HL-60 (cell line): ENCODE measurements around the gene SMARCAL1.

Experiments used
- DNase-seq, 2 experiments: peaks; one replicate each; pipeline ENCODE4 v3.0.0-alpha.2; 2010 to 2020; ENCODE audit warnings: low read depth in 1 of 2, low spot score in 1 of 2
- H3K27ac ChIP-seq: fragments of 250-450 bp; sonication (Bioruptor Pico); replicated peaks from 2 replicates; pipeline ENCODE4 v1.5.1; 2020; ENCODE audit warnings: mild to moderate bottlenecking, moderate library complexity
- H3K27me3 ChIP-seq: fragments of 250-450 bp; sonication (Bioruptor Pico); 2 replicates; pipeline ENCODE4 v1.5.1; 2021; ENCODE audit warnings: mild to moderate bottlenecking, moderate library complexity; ENCODE audit not compliant: insufficient read depth, poor library complexity, severe bottlenecking
- H3K4me3 ChIP-seq: replicated peaks from 2 replicates; pipeline ENCODE4 v1.5.1; 2011; ENCODE audit warnings: mild to moderate bottlenecking, control low read depth, low read length; ENCODE audit not compliant: insufficient read depth
- GABPA ChIP-seq: IDR thresholded peaks from 2 replicates; pipeline ENCODE4 v1.6.1; 2012; ENCODE audit warnings: low read depth
- POLR2AphosphoS5 ChIP-seq: IDR thresholded peaks from 2 replicates; pipeline ENCODE4 v1.6.1; 2012; ENCODE audit warnings: low read depth
- SPI1 ChIP-seq: IDR thresholded peaks from 2 replicates; pipeline ENCODE4 v1.6.1; 2012; ENCODE audit warnings: low read depth, mild to moderate bottlenecking, borderline replicate concordance
- TF ChIP-seq, protein P1 (sequence below): IDR thresholded peaks from one replicate; pipeline ENCODE4 v1.5.1; 2011; ENCODE audit warnings: low read length, control low read depth, inconsistent platforms; ENCODE audit not compliant: insufficient read depth
- TF ChIP-seq, protein P2 (sequence below): IDR thresholded peaks from 2 replicates; pipeline ENCODE4 v1.6.1; 2012; ENCODE audit warnings: low read depth; ENCODE audit not compliant: insufficient replicate concordance

SMARCAL1 gene

DNA sequence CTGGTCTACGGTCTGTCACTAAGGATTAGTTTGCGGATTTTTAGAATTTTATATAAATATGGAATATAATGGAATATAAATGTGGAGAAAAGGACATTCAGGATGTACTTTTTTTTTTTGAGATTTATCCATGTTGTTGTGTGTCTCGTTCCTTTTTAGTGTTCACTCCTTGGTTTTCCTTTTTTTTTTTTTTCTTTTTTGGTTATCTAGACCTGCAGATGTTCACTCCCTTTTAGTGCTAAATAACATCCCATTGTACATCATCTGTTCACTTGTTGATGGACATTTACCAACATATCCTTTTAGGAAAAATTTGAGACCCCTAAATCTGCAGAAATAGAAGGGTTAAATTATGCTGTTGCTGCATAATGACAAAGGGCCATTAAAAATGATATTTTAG lies 60.9 kb downstream of the SMARCAL1 start:
- Histone ChIP-seq H3K4me3 (no peak overlapping the region), H3K27ac (no peak overlapping the region), H3K27me3 (no peaks in the 10 kb centered on the region)
- no peak for DNase-seq
- TF ChIP-seq, protein P1, sequence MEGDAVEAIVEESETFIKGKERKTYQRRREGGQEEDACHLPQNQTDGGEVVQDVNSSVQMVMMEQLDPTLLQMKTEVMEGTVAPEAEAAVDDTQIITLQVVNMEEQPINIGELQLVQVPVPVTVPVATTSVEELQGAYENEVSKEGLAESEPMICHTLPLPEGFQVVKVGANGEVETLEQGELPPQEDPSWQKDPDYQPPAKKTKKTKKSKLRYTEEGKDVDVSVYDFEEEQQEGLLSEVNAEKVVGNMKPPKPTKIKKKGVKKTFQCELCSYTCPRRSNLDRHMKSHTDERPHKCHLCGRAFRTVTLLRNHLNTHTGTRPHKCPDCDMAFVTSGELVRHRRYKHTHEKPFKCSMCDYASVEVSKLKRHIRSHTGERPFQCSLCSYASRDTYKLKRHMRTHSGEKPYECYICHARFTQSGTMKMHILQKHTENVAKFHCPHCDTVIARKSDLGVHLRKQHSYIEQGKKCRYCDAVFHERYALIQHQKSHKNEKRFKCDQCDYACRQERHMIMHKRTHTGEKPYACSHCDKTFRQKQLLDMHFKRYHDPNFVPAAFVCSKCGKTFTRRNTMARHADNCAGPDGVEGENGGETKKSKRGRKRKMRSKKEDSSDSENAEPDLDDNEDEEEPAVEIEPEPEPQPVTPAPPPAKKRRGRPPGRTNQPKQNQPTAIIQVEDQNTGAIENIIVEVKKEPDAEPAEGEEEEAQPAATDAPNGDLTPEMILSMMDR: no peak
- TF ChIP-seq GABPA (no peak), POLR2AphosphoS5 (no peak), SPI1 (no peak)
- TF ChIP-seq, protein P2, sequence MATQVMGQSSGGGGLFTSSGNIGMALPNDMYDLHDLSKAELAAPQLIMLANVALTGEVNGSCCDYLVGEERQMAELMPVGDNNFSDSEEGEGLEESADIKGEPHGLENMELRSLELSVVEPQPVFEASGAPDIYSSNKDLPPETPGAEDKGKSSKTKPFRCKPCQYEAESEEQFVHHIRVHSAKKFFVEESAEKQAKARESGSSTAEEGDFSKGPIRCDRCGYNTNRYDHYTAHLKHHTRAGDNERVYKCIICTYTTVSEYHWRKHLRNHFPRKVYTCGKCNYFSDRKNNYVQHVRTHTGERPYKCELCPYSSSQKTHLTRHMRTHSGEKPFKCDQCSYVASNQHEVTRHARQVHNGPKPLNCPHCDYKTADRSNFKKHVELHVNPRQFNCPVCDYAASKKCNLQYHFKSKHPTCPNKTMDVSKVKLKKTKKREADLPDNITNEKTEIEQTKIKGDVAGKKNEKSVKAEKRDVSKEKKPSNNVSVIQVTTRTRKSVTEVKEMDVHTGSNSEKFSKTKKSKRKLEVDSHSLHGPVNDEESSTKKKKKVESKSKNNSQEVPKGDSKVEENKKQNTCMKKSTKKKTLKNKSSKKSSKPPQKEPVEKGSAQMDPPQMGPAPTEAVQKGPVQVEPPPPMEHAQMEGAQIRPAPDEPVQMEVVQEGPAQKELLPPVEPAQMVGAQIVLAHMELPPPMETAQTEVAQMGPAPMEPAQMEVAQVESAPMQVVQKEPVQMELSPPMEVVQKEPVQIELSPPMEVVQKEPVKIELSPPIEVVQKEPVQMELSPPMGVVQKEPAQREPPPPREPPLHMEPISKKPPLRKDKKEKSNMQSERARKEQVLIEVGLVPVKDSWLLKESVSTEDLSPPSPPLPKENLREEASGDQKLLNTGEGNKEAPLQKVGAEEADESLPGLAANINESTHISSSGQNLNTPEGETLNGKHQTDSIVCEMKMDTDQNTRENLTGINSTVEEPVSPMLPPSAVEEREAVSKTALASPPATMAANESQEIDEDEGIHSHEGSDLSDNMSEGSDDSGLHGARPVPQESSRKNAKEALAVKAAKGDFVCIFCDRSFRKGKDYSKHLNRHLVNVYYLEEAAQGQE: no peak

DNA sequence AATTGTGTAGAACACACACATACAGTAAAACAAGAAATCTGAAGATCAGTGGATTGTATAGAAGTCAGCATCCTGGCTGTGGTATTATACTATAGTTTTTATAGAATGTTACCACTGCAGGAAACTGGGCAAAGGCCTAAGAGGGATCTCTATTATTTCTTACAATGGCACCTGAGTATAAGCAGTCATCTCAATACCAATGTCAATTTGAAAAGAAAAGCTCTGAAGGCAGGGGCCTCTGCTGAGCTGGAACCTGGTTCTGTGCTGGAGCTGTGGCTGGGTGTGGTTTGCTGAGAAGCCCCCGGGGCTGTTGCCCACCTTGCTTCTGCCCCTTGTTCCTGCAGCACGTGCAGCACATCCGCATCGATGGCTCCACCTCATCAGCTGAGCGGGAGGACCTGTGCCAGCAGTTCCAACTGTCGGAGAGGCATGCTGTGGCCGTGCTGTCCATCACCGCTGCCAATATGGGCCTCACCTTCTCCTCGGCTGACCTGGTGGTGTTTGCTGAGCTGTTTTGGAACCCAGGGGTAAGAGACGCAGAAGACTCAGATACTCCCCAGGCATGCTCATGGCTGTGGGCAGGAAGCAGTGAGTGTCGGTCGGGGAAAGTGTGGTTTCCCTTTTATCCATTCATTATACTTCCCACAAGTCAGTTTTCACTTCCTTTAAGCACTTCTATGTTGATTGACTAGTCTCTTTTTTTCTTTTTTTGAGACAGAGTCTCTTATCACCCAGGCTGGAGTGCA lies 62.8 kb downstream of the SMARCAL1 start:
- no peak for TF ChIP-seq GABPA
- TF ChIP-seq SPI1: no peak
- TF ChIP-seq, protein P2: no peak
- no peak for TF ChIP-seq POLR2AphosphoS5
- TF ChIP-seq, protein P1: no peak
- peak; percentile 26 to 31 for DNase-seq
- Histone ChIP-seq H3K4me3 (no peak overlapping the region), H3K27me3 (no peaks in the 10 kb centered on the region), H3K27ac (peak overlapping the region; percentile 26; the same call in 1 of the 2 replicates)

DNA sequence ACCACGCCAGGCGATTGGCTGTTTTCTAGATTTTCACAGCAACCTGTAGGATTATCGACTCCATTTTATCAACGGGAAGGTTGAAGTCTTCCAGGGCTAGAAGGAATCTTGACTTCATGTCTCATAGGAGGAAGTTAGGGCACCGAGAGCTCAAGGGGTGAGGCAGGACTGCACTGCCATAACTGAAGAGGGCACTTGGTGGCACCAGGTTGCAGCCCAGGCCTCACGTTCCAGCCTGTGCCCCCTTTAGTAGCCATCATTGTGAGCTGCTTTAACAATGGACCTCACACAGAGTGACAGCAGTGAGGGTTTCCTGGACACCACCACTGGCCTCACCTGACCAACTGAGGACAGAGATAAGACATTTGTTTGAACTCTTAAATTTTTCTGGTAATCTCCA lies 63.5 kb downstream of the SMARCAL1 start:
- no peak overlapping the region for H3K4me3 ChIP-seq
- TF ChIP-seq SPI1 (no peak), POLR2AphosphoS5 (no peak), GABPA (no peak)
- TF ChIP-seq, protein P1: no peak
- TF ChIP-seq, protein P2: no peak
- DNase-seq: no peak
- H3K27me3 ChIP-seq: no peaks in the 10 kb centered on the region
- H3K27ac ChIP-seq: peak overlapping the region; percentile 26; the same call in 1 of the 2 replicates
